GM10266 (cell line): ENCODE measurements around the gene PAF1.
"Not testable (repeated sequence)": the region's sequence is repeated elsewhere in the genome, so short reads cannot be mapped to it uniquely, and the experiment has no call there.

Experiments used
- DNase-seq: peaks from one replicate; pipeline ENCODE4 v3.0.0; 2012; ENCODE audit errors: extremely low spot score
- CTCF ChIP-seq: IDR thresholded peaks from 2 replicates; pipeline ENCODE4 v1.5.1; 2012; ENCODE audit warnings: mild to moderate bottlenecking, low read depth; ENCODE audit not compliant: control insufficient read depth, insufficient read depth; ENCODE audit errors: missing control alignments

The PAF1 gene

GRCh38 chr19:39382991-39383828 is 7.7 kb downstream of the PAF1 start:
- DNase-seq = no peak
- TF ChIP-seq CTCF = no peak

- TF ChIP-seq CTCF = no peak
- no peak for DNase-seq
Observed at GRCh38 chr19:39381910-39382611, 8.8 kb downstream of the PAF1 start.

GRCh38 chr19:39380521-39381502 is 10.1 kb downstream of the PAF1 start:
- TF ChIP-seq CTCF = no peak
- no peak for DNase-seq

- DNase-seq = no peak
- no peak for TF ChIP-seq CTCF
Observed at GRCh38 chr19:39379865-39380396, 11.0 kb downstream of the PAF1 start.

- DNase-seq = not testable (repeated sequence)
Observed at GRCh38 chr19:39379366-39379765, 11.5 kb downstream of the PAF1 start.

GRCh38 chr19:39377373-39378362 is 13.2 kb downstream of the PAF1 start:
- no peak for TF ChIP-seq CTCF
- no peak for DNase-seq
